ENCODE measurements around the gene DUSP3. TPM values are rescaled to one million over a fixed set of nuclear protein-coding genes. Genes with fewer than 3 reads are reported as not detected.
"Not testable (repeated sequence)": the region's sequence is repeated elsewhere in the genome, so short reads cannot be mapped to it uniquely, and the experiment has no call there.

DUSP3 gene
- polyA plus RNA-seq, 1 donor from 2014 or later, result 38.8 TPM

DNA sequence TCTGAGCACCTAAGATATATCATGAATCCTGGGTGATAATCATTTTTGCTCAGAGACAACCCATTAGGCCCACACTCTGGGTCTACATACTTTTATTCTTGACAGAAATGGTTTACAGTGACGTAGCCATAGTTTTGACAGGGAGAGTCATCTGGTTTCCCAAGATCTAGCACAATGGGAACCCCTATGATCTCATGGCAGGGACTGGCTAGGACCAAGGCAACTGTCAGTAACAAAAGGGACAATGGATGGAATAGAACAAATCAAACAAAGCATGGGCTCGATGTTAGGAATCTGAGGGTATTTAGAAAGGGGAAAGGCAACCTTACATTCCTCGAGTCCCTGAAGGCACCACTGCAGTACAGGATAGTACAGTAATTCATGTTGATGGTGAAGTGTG is 22.0 kb upstream of the DUSP3 start:
- Histone ChIP-seq H3K9ac (ENCODE audit: low read length) (no peak overlapping the region), H3F3A (ENCODE audit: insufficient read depth, low read length, poor library complexity, severe bottlenecking) (no peaks in the 10 kb centered on the region), H3K4me2 (ENCODE audit: low read length) (no peak overlapping the region), H3K4me3 (ENCODE audit: low read length) (no peak overlapping the region), H3K79me2 (replicated peaks; ENCODE audit: insufficient read depth, low read length) (no peaks in the 10 kb centered on the region), H3K27ac (ENCODE audit: low read length) (no peak overlapping the region), H2AFZ (ENCODE audit: low read depth, low read length) (no peak overlapping the region), H4K20me1 (ENCODE audit: insufficient read depth) (no peaks in the 10 kb centered on the region), H3K36me3 (ENCODE audit: insufficient read depth, low read length) (no peaks in the 10 kb centered on the region), H3K9me2 (ENCODE audit: insufficient read depth, low read length) (no peaks in the 10 kb centered on the region), H3K27me3 (ENCODE audit: insufficient read depth, low read depth, low read length) (no peaks in the 10 kb centered on the region), H3K9me3 (ENCODE audit: low read length) (no peaks in the 10 kb centered on the region)
- TF ChIP-seq MXI1 (conservative IDR thresholded peaks at IDR 0.05; ENCODE audit: poor library complexity, severe bottlenecking) (no peak), EZH2 (IDR thresholded peaks at IDR 0.05; ENCODE audit: borderline replicate concordance, insufficient read depth, low read length, poor library complexity, severe bottlenecking) (no peak), POLR2AphosphoS5 (IDR thresholded peaks at IDR 0.05) (no peak), RAD21 (conservative IDR thresholded peaks at IDR 0.05) (no peak), SMC3 (conservative IDR thresholded peaks at IDR 0.05; ENCODE audit: poor library complexity) (no peak), EP300 (conservative IDR thresholded peaks at IDR 0.05; ENCODE audit: poor library complexity, severe bottlenecking) (no peak), TAF1 (IDR thresholded peaks at IDR 0.05; ENCODE audit: low read depth) (no peak)
- TF ChIP-seq, protein P1, sequence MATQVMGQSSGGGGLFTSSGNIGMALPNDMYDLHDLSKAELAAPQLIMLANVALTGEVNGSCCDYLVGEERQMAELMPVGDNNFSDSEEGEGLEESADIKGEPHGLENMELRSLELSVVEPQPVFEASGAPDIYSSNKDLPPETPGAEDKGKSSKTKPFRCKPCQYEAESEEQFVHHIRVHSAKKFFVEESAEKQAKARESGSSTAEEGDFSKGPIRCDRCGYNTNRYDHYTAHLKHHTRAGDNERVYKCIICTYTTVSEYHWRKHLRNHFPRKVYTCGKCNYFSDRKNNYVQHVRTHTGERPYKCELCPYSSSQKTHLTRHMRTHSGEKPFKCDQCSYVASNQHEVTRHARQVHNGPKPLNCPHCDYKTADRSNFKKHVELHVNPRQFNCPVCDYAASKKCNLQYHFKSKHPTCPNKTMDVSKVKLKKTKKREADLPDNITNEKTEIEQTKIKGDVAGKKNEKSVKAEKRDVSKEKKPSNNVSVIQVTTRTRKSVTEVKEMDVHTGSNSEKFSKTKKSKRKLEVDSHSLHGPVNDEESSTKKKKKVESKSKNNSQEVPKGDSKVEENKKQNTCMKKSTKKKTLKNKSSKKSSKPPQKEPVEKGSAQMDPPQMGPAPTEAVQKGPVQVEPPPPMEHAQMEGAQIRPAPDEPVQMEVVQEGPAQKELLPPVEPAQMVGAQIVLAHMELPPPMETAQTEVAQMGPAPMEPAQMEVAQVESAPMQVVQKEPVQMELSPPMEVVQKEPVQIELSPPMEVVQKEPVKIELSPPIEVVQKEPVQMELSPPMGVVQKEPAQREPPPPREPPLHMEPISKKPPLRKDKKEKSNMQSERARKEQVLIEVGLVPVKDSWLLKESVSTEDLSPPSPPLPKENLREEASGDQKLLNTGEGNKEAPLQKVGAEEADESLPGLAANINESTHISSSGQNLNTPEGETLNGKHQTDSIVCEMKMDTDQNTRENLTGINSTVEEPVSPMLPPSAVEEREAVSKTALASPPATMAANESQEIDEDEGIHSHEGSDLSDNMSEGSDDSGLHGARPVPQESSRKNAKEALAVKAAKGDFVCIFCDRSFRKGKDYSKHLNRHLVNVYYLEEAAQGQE (IDR thresholded peaks at IDR 0.05; ENCODE audit: borderline replicate concordance), result no peak
- TF ChIP-seq, protein P2, sequence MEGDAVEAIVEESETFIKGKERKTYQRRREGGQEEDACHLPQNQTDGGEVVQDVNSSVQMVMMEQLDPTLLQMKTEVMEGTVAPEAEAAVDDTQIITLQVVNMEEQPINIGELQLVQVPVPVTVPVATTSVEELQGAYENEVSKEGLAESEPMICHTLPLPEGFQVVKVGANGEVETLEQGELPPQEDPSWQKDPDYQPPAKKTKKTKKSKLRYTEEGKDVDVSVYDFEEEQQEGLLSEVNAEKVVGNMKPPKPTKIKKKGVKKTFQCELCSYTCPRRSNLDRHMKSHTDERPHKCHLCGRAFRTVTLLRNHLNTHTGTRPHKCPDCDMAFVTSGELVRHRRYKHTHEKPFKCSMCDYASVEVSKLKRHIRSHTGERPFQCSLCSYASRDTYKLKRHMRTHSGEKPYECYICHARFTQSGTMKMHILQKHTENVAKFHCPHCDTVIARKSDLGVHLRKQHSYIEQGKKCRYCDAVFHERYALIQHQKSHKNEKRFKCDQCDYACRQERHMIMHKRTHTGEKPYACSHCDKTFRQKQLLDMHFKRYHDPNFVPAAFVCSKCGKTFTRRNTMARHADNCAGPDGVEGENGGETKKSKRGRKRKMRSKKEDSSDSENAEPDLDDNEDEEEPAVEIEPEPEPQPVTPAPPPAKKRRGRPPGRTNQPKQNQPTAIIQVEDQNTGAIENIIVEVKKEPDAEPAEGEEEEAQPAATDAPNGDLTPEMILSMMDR (IDR thresholded peaks at IDR 0.05; ENCODE audit: poor library complexity, severe bottlenecking), result no peak

DNA sequence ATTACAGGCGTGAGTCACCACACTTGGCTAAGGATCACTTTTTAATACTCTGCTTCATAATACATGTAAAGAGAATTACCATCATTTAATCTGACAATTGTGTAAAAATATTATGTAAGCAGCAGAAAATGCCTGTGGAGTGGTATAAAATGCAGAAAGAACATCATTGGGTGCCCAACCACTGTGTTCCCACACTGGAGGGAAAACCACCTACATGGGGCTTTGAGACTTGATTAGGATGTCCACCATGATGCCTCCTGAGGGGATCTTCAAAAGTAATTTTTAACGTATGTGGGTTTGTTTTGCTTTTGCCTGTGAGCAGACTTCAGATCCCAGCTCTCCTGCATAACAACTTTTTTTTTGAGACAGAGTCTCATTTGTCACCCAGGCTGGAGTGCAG is 20.3 kb upstream of the DUSP3 start:
- no peaks in the 10 kb centered on the region for H3F3A ChIP-seq (ENCODE audit: insufficient read depth, low read length, poor library complexity, severe bottlenecking)
- H2AFZ ChIP-seq (ENCODE audit: low read depth, low read length), result no peak overlapping the region
- H3K27ac ChIP-seq (ENCODE audit: low read length), result no peak overlapping the region
- no peak overlapping the region for H3K9ac ChIP-seq (ENCODE audit: low read length)
- TF ChIP-seq EZH2 (IDR thresholded peaks at IDR 0.05; ENCODE audit: borderline replicate concordance, insufficient read depth, low read length, poor library complexity, severe bottlenecking), result no peak
- no peak for TF ChIP-seq TAF1 (IDR thresholded peaks at IDR 0.05; ENCODE audit: low read depth)
- TF ChIP-seq EP300 (conservative IDR thresholded peaks at IDR 0.05; ENCODE audit: poor library complexity, severe bottlenecking), result no peak
- TF ChIP-seq POLR2AphosphoS5 (IDR thresholded peaks at IDR 0.05), result no peak
- TF ChIP-seq RAD21 (conservative IDR thresholded peaks at IDR 0.05), result no peak
- no peak for TF ChIP-seq SMC3 (conservative IDR thresholded peaks at IDR 0.05; ENCODE audit: poor library complexity)
- no peak for TF ChIP-seq MXI1 (conservative IDR thresholded peaks at IDR 0.05; ENCODE audit: poor library complexity, severe bottlenecking)
- TF ChIP-seq, protein P1 (IDR thresholded peaks at IDR 0.05; ENCODE audit: borderline replicate concordance), result no peak
- TF ChIP-seq, protein P2 (IDR thresholded peaks at IDR 0.05; ENCODE audit: poor library complexity, severe bottlenecking), result no peak
- no peaks in the 10 kb centered on the region for H4K20me1 ChIP-seq (ENCODE audit: insufficient read depth)
- H3K36me3 ChIP-seq (ENCODE audit: insufficient read depth, low read length), result no peaks in the 10 kb centered on the region
- H3K9me3 ChIP-seq (ENCODE audit: low read length), result no peaks in the 10 kb centered on the region
- no peaks in the 10 kb centered on the region for H3K79me2 ChIP-seq (replicated peaks; ENCODE audit: insufficient read depth, low read length)
- H3K27me3 ChIP-seq (ENCODE audit: insufficient read depth, low read depth, low read length), result no peaks in the 10 kb centered on the region
- no peak overlapping the region for H3K4me2 ChIP-seq (ENCODE audit: low read length)
- no peak overlapping the region for H3K4me3 ChIP-seq (ENCODE audit: low read length)
- H3K9me2 ChIP-seq (ENCODE audit: insufficient read depth, low read length), result no peaks in the 10 kb centered on the region

DNA sequence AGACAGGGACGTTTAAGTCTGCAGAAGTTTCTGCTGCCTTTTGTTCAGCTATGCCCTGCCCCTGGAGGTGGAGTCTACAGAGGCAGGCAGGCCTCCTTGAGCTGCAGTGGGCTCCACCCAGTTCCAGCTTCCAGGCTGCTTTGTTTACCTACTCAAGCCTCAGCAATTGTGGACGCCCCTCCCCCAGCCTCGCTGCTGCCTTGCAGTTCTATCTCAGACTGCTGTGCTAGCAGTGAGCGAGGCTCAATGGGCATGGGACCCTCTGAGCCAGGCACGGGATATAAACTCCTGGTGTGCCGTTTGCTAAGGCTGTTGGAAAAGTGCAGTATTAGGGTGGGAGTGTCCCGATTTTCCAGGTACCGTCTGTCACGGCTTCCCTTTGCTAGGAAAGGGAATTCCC is 19.2 kb upstream of the DUSP3 start:
- H3K9me2 ChIP-seq (ENCODE audit: insufficient read depth, low read length); H3K4me2 ChIP-seq (ENCODE audit: low read length); H4K20me1 ChIP-seq (ENCODE audit: insufficient read depth); H3K36me3 ChIP-seq (ENCODE audit: insufficient read depth, low read length); H3K27me3 ChIP-seq (ENCODE audit: insufficient read depth, low read depth, low read length); H3K9me3 ChIP-seq (ENCODE audit: low read length); H2AFZ ChIP-seq (ENCODE audit: low read depth, low read length); H3K27ac ChIP-seq (ENCODE audit: low read length); H3K9ac ChIP-seq (ENCODE audit: low read length); H3F3A ChIP-seq (ENCODE audit: insufficient read depth, low read length, poor library complexity, severe bottlenecking); H3K79me2 ChIP-seq (replicated peaks; ENCODE audit: insufficient read depth, low read length); H3K4me3 ChIP-seq (ENCODE audit: low read length): not testable (repeated sequence)

Data from neural cell (in vitro differentiated cells).